NCI-H146 treated with DMSO at 0.1 percent for 48 hours (cell line): ENCODE measurements around the gene ECEL1.
"Not testable (repeated sequence)": the region's sequence is repeated elsewhere in the genome, so short reads cannot be mapped to it uniquely, and the experiment has no call there.

Experiments used
- DNase-seq: peaks from one replicate; lab custom pipeline; 2025; ENCODE audit not compliant: unreplicated experiment; lab: John Stamatoyannopoulos, UW

The ECEL1 gene

GRCh38 chr2:232487385-232488096, at the start of gene ECEL1:
Gene ECEL1 (minus strand): TSS chr2:232487834. CDS start chr2:232486653, 1,181 bp downstream.
- no peak for DNase-seq

- DNase-seq, result no peak
Observed at GRCh38 chr2:232537079-232537478, 49.4 kb upstream of the ECEL1 start.

GRCh38 chr2:232535761-232536530, 48.3 kb upstream of the ECEL1 start:
- DNase-seq, result no peak

- no peak for DNase-seq
Observed at GRCh38 chr2:232534940-232535651, 47.5 kb upstream of the ECEL1 start.

- no peak for DNase-seq
Observed at GRCh38 chr2:232533944-232534710, 46.5 kb upstream of the ECEL1 start.

- DNase-seq, result not testable (repeated sequence)
Observed at GRCh38 chr2:232532821-232533220, 45.2 kb upstream of the ECEL1 start.

GRCh38 chr2:232532419-232532818, 44.8 kb upstream of the ECEL1 start:
- no peak for DNase-seq

GRCh38 chr2:232530626-232531260, 43.1 kb upstream of the ECEL1 start:
- no peak for DNase-seq

GRCh38 chr2:232529806-232530547, 42.3 kb upstream of the ECEL1 start:
- no peak for DNase-seq

- no peak for DNase-seq
Observed at GRCh38 chr2:232528746-232529460, 41.3 kb upstream of the ECEL1 start.

- DNase-seq, result no peak
Observed at GRCh38 chr2:232527905-232528470, 40.4 kb upstream of the ECEL1 start.

- DNase-seq, result no peak
Observed at GRCh38 chr2:232526372-232526941, 38.8 kb upstream of the ECEL1 start.

- no peak for DNase-seq
Observed at GRCh38 chr2:232525791-232526371, 38.2 kb upstream of the ECEL1 start, which contains the start of gene CHRND. Gene CHRND (plus strand): TSS chr2:232526160. CDS start chr2:232526216, 56 bp downstream.

GRCh38 chr2:232525199-232525598, 37.6 kb upstream of the ECEL1 start:
- DNase-seq, result no peak

GRCh38 chr2:232524771-232525170, 37.1 kb upstream of the ECEL1 start:
- DNase-seq, result no peak

GRCh38 chr2:232523682-232524597, 36.3 kb upstream of the ECEL1 start:
- DNase-seq, result no peak

GRCh38 chr2:232523402-232523681, 35.7 kb upstream of the ECEL1 start:
- no peak for DNase-seq
